Activated naive CD4-positive, alpha-beta T cell treated with anti-CD3 and anti-CD28 coated beads, Interleukin-2, amount 50 U/mL, for 16 hours (primary cell): ENCODE measurements around the gene WDR90.

Source experiments
- DNase-seq: peaks from one replicate; pipeline ENCODE4 v3.0.0-alpha.2; 2020

Gene WDR90

DNA sequence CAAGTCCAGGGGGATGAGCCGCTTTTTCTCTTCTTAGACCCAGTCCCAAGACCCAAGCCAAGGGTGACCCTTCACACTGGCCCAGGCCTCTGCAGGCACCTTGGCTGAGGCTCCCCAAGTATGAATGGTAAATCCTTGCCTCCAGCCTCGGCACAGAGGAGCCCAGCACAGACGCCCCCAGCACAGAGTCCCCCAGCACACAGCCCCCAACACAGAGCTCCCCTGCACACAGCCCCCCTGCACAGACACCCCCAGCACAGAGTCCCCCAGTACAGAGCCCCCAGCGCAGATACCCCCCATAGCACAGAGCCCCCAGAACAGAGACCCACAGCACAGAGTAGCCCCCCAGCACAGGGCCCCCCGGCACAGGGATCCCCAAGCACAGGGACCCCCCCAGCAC lies 8.6 kb upstream of the WDR90 start:
- DNase-seq: no peak

GRCh38 chr16:641326-642188 lies 7.6 kb upstream of the WDR90 start, which contains the start of gene MCRIP2:
MCRIP2 (plus strand) TSS chr16:641828; CDS start chr16:641992, 164 bp downstream.
- DNase-seq: peak; percentile 73

DNA sequence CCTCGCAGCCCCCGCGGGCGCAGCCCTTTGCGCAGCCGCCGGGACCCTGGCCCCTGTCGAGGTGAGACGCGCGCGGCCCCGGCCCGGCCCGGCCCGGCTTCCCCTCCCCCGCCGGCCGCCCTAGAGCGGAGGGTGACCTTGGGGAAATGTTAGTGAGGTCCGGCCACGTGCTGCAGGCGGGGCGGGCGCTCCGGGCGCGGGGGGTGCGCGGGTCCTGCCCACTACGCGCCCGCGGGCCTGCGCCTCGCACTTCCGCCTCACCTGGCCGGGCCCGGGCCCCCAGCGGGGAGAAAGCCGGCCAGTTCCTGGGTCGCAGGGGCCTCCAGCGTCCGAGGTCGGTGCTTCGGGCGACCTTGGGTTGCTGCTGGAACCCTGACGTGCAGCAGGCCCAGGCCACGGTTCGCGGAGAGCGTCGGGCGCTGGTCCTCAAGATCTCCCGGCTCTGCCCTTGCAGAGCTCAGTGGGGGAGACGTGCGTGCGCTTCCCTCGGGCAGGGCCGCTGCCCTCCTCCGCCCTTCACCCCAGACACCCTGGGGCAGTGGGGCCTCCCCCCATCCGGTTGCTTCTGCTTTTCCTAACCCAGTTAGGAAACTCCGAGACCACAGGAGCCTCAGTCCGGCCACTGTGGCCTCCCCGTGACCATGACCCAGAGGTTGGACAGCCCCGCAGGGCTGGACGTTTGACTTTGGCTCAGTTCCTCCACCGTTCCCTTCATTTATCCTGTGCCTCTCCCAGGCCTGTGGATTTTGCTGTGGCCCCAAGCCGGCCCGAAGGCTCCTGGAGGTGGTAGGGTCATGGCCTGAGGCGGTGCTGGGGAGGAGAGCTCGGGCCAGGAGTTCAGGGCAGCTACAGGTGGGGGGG lies 6.7 kb upstream of the WDR90 start:
- DNase-seq: peak; percentile 43

GRCh38 chr16:643050-643368 lies 6.2 kb upstream of the WDR90 start:
- DNase-seq: no peak

- no peak for DNase-seq
These were observed 4.6 kb upstream of the WDR90 start for GRCh38 chr16:644556-644955.

DNA sequence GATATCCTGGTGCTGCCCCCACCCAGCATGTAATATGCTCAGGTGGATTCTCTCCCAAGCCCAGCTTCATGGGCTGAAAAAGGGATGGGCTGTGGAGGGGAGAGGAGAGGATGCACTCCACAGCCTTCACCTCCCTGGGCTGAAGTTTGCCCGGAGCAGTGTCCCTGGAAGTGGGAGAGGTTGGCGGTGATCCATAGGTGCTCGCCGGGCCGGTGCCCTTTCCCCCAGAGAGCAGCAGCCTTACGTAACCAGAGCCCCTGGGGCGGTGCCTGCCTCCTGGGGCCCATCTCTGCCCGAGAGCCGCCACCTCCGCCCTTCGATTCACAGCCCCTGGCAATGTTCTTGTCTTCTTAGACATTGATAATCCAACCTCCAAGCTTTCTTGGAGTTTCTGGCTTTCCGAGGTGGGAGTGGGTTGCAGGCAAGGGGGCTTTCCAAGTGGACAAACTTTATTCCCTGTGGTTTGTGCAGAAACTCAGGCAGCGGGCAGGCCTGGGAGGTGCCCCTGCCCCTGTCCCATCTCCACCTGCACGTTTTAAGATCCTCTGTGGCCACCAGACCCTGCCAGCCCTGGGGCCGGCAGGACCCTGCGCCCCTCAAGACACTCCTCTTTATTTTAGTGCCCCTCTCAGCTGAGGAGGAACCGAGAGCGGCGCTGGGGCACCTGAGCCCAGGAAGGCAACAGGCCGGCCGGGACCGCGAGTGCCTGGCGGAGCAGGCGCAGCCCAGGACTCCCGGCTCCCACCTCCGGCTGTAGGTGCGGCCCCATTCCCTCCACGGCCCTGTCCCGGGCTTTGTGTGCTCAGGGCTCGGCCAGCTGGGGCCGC lies 3.1 kb upstream of the WDR90 start:
- no peak for DNase-seq

DNA sequence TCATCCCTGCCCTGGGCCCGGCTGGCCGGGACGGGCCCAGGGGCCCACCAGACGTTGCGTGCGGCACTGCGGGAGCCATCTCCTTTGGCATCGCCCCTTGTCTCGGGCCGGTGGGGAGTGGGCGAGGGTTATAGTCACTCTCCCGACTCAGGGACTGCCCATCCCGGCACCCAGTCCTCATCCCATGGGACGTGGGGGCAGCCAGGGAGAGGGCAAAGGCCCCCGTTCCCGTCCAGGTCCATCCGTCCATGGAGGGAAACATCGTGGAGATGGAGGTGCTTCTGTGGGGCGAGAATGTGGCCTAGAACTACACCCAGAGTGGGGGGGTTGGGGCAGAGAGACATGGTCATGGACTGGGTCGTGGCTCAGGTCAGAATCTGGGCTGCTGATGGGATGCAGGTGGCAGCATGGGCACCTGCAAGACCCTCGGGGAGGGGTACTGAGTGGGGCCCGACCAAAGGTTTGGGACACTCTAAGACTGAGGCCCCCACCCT lies 2.4 kb upstream of the WDR90 start:
- DNase-seq: no peak

DNA sequence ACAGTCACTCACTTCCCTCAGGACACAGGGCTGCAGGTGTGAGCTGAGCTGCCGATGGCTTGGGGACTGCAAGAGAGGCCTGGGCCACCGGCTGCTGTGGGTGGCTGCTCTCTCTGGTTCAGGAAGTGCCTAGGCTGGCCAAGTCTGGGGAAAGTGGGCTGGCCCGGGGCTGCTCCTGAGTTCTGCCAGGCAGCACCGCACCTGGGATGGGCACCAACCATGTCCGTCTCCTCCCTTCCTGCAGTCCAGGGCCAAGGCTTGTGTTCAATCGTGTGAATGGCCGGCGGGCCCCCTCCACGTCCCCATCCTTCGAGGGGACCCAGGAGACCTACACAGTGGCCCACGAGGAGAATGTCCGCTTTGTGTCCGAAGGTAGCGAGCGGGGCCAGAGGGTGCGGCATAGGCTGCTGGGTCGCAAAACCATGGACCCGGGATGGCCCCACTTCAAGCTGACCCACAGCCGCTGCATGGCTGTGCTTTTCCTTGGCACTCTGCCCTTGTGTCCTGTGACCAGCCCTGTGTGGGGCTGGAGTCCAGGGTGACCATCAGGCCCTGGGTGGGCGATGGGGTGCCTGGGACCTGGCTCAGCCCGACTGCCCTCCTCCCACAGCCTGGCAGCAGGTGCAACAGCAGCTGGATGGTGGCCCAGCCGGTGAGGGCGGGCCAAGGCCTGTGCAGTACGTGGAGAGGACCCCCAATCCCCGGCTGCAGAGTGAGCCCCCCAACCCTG lies 1.8 kb upstream of the WDR90 start:
- no peak for DNase-seq

DNA sequence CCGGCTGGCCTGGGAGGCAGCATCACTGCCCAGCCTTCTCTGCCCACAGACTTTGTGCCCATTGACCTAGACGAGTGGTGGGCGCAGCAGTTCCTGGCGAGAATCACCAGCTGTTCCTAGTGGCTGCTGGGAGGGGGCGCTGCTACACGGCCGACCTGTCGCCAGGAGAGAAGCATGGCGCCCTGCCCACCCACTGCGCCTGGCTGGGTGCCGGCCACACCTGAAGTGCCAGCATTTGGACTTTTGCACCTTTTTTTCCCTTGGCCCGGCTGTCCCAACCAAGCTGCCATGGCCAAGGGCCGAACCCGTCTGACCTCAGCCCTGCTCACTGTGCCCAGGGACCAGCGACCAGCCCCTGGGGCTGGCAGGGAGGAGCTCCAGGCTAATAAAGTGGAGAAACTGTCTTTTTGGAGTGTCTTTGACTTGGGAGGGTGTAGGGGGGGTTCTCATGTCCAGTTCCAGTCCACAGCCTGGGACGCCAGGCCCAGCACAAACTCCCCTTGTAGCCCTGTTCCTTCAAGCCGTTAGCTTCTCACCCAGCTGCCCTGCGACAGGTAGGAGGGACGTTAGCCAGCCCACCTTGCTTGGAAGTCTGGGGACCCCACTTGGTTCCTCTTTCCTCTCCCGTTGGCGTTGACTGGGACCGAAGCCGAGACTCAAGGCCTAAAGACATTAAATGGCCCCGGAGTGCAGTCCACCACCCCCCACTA lies 939 bp upstream of the WDR90 start:
- DNase-seq: peak; percentile 61

GRCh38 chr16:649631-650030 lies 466 bp downstream of the WDR90 start:
- DNase-seq: no peak

DNA sequence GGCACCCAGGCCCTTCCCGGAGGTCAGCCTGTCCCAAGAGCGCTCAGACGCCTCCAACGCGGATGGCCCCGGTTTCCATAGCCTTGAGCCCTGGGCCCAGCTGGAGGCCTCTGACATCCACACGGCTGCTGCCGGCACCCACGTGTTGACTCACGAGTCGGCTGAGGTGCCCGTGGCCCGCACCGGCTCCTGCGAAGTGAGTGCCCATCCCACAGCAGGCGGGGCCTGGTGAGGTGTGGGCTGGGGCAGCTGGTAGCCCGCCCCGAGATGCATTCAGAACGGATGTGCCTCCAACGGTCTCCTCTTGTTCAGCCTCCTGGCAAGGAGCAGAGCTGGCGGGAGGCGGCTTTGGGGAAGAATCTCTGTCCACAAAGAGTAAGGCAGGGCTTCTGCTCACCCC lies 2.7 kb downstream of the WDR90 start:
- no peak for DNase-seq

DNA sequence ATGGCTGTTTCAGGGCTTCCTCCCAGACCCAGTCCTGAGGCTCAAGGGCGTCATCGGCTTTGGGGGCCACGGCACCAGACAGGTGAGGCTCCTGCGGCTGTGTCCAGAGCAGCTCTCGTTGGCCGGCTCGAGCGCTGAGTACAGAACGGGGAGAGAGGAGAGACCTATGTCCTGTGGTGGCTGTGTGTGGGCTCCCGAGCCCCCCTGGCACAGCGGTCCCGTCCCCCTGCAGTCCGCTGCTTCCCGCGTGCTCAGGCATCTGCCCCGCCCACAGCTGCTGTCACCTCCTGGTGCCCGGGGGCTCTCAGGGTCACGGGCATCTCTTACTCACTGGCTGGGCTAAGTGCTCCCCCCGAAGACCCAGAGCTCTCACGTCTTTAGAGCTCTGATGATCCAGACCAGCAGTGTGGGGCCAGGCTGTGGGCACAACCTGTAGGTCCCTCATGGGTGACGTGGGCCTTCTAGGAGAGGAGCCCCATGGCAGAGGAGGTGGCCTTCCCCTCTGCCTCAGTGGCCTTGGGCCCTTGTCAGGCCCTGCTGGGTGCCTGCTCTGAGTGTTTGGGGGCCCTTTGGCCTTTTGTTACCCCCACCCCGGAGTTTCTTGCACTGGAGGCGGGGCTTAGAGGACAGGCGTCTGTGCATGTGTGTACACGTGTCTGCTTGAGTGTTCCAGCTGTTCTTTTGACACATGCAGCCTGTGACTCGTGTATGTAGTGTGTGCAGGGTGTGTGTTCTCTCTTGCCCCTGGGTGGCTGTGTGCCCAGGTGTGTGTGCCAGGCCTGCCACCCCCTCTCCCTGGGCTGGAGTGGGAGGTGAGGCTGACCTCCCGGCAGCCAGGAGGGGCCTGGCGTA lies 3.5 kb downstream of the WDR90 start:
- DNase-seq: no peak

DNA sequence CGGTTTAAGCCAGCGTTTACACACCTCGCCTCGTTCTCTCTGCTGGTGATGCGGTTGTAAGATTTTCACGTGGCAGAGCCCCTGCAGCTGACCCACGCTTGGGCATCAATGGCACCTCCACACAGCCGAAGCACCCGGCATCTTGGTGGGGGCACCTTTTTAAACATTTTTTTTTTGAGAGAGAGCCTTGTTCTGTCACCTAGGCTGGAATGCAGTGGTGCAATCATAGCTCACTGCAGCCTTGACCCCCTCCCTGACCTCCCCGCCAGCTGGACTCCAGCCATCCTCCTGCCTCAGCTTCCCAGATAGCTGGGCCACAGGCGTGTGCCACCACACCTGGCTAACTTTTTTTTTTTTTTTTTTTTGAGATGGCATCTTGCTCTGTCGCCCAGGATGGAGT lies 4.9 kb downstream of the WDR90 start:
- no peak for DNase-seq

DNA sequence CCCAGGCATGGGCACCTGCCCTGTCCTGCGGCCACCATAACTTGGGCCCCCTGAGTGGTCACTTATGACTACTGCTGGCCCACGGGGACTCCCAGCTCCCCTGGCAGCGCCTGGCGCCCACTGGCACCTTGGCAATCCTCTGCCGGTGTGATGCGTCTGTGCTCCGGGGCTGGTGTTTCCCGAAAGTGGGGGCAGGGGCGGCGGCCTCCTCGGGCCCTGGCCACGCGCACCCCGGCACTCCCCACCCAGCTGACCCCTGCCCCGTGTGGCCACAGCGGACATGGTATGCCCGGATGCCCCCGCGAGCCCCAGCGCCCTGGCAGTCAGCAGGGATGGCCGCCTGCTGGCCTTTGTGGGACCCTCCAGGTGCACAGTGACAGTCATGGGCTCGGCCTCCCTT lies 8.3 kb downstream of the WDR90 start:
- DNase-seq: no peak

DNA sequence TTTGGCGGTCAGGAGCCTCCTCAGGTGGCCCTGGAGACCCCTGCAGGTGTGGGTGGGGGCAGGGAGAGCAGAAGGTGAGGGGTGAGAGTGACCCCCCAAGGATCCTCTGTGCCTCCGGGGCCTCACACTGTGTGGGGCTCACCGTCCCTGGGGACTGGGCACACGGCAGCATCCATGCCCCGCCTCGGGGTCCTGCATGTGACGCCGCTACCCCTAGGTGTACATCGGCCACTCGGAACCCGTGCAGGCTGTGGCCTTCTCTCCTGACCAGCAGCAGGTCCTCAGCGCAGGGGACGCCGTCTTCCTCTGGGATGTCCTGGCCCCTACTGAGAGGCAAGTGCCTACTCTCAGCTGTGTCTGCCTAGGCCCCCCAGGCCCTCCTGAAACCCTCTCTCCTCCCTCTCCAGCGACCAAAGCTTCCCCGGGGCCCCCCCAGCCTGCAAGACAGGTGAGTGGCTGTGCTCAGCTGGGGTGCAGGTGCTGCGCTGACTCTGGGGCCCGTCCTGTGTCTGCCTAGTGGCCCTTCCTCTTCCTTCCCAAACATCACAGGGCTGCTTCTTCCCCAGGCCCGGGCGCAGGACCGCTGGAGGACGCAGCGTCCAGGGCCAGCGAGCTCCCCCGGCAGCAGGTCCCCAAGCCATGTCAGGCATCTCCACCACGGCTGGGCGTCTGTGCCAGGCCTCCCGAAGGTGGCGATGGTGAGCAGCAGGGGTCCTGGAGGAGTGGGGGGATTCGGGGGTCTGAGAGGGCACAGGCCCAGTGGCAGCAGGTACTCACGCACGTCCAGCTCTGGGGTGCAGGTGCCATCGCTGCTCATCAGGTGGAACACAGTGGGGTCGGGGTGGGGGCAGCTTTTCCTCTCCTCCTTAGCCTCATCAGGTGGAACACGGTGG lies 9.8 kb downstream of the WDR90 start:
- no peak for DNase-seq

- no peak for DNase-seq
These were observed 10.5 kb downstream of the WDR90 start for GRCh38 chr16:659618-660017.

- no peak for DNase-seq
These were observed 10.9 kb downstream of the WDR90 start for GRCh38 chr16:660132-660458.

DNA sequence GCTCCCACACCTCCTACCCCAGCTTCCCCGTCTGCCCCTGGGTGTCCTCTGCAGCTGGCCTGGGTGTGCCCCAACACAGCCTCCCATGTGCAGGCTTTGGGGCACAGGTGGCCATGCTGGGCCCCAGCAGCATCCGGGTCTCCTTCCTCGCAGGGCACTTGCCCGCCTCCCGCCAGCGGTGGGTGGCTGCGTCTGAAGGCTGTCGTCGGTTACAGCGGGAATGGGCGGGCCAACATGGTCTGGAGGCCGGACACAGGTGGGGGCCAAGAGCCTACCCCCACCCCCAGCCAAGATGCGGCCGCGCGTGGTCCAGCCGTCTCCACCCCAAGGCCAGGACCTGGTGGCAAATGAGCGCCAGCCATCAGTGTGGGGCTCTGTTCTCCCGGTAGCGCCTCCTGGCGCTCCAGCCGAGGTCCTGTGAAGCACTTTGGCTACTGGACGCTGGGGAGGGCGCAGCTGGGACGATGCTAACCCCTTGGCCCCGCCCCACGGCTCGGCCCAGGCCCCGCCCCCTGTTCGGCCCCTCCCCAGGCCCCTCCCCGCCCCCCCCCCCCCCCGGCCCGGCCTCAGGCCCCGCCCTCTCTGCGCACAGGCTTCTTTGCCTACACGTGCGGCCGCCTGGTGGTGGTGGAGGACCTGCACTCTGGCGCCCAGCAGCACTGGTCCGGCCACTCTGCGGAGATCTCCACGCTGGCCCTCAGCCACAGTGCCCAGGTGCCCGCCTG lies 11.5 kb downstream of the WDR90 start:
- peak; percentile 69 for DNase-seq

DNA sequence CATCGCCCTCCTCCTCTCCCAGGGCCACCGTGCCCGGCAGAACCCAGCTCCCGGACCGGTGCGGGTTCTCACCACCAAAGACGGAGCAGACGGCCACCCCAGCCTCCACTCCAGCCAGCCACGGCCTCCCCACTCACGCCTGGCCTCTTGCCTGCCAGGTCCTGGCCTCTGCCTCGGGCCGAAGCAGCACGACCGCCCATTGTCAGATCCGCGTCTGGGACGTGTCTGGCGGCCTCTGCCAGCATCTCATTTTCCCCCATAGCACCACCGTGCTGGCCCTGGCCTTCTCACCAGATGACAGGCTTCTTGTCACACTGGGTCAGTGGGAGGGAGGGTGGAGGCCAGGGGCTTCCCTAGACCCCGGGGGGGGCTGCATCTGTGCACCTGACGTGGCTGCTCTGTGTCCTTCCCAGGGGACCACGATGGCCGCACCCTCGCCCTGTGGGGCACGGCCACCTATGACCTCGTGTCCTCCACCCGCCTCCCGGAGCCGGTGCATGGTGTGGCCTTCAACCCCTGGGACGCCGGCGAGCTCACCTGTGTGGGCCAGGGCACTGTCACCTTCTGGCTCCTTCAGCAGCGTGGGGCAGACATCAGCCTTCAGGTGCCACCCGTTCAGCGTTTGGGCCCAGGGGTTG lies 12.1 kb downstream of the WDR90 start:
- no peak for DNase-seq
